H1 (cell line): Measurements from ENCODE around the gene NPAS4. TPM values are rescaled to one million over a fixed set of nuclear protein-coding genes. Genes with fewer than 3 reads are reported as not detected.

Experiments
- CTCF ChIA-PET: fragments of 300-600 bp; sonication (Branson Sonifier 250); formaldehyde crosslinking; loops from one replicate; lab custom pipeline; 2021; ENCODE audit not compliant: partially characterized antibody; lab: Charles Lee
- POLR2A ChIA-PET: fragments of 300-600 bp; sonication (Branson Sonifier 250); formaldehyde crosslinking; loops from one replicate; lab custom pipeline; 2021; ENCODE audit warnings: inconsistent platforms; ENCODE audit not compliant: partially characterized antibody; lab: Charles Lee
- DNase-seq, 2 experiments: peaks; one replicate each; pipeline versions ENCODE4 v3.0.0 to v3.0.0-alpha.2; 2010 to 2022; ENCODE audit warnings: low spot score in 2 of 2, low read depth in 1 of 2, mixed read lengths in 1 of 2
- FAIRE-seq: peaks from 2 replicates; lab custom pipeline; 2011; peaks lifted over from hg19 to GRCh38; lab: Jason Lieb, UNC
- H2AFZ ChIP-seq: 2 replicates; pipeline ENCODE4 v1.8.1; 2012; ENCODE audit warnings: low read length, inconsistent platforms
- H2AK5ac ChIP-seq: 2 replicates; pipeline ENCODE4 v1.6.1; 2013; ENCODE audit warnings: low read depth, low read length
- H2BK120ac ChIP-seq: replicated peaks from 2 replicates; pipeline ENCODE3; 2013; ENCODE audit warnings: low read depth, low read length, inconsistent platforms
- H2BK12ac ChIP-seq: 2 replicates; pipeline ENCODE4 v1.6.1; 2013; ENCODE audit warnings: low read depth, low read length
- H2BK15ac ChIP-seq: 2 replicates; pipeline ENCODE4 v1.6.1; 2013; ENCODE audit warnings: low read length
- H2BK20ac ChIP-seq: 2 replicates; pipeline ENCODE4 v1.6.1; 2013; ENCODE audit warnings: low read length
- H2BK5ac ChIP-seq: 2 replicates; pipeline ENCODE4 v1.6.1; 2013; ENCODE audit warnings: low read depth, low read length
- H3K14ac ChIP-seq: 2 replicates; pipeline ENCODE4 v1.6.1; 2013; ENCODE audit warnings: inconsistent platforms; ENCODE audit not compliant: insufficient read length
- H3K18ac ChIP-seq: 2 replicates; pipeline ENCODE4 v1.6.1; 2013; ENCODE audit warnings: low read length; ENCODE audit errors: extremely low read depth
- H3K23ac ChIP-seq: 2 replicates; pipeline ENCODE4 v1.6.1; 2013; ENCODE audit warnings: inconsistent platforms; ENCODE audit not compliant: insufficient read length
- H3K23me2 ChIP-seq: 2 replicates; pipeline ENCODE4 v1.6.1; 2013; ENCODE audit warnings: low read depth, low read length
- H3K27ac ChIP-seq: 2 replicates; pipeline ENCODE4 v1.6.1; 2011; ENCODE audit warnings: low read depth, low read length, inconsistent platforms
- H3K27me3 ChIP-seq, 4 experiments: replicated peaks in 1 of 4; 1 replicate in 1 of 4; 2 replicates in 3 of 4; pipeline versions ENCODE4 v1.6.1 to v1.8.1; 2011 to 2013; ENCODE audit warnings: low read length in 3 of 4, mild to moderate bottlenecking in 3 of 4, inconsistent platforms in 2 of 4, mixed read lengths in 2 of 4, moderate library complexity in 1 of 4; ENCODE audit not compliant: control insufficient read depth in 3 of 4, insufficient read depth in 3 of 4; ENCODE audit errors: extremely low read depth in 1 of 4
- H3K36me3 ChIP-seq, 4 experiments: 2 replicates each; pipeline versions ENCODE4 v1.6.1 to v1.8.1; 2011 to 2013; ENCODE audit warnings: mild to moderate bottlenecking in 4 of 4, low read length in 3 of 4, moderate library complexity in 2 of 4, control low read depth in 1 of 4, inconsistent platforms in 1 of 4; ENCODE audit not compliant: insufficient read depth in 4 of 4, control insufficient read depth in 2 of 4
- H3K4ac ChIP-seq: replicated peaks from 2 replicates; pipeline ENCODE3; 2013; ENCODE audit warnings: low read length, low read depth, mixed read lengths, inconsistent platforms; ENCODE audit not compliant: insufficient read length
- H3K4me1 ChIP-seq, 4 experiments: replicated peaks in 1 of 4; 1 replicate in 1 of 4; 2 replicates in 3 of 4; pipeline versions ENCODE4 v1.6.1 to v1.8.1; 2011 to 2013; ENCODE audit warnings: low read length in 3 of 4, inconsistent platforms in 2 of 4, mixed read lengths in 1 of 4; ENCODE audit not compliant: insufficient read depth in 4 of 4, control insufficient read depth in 3 of 4
- H3K4me2 ChIP-seq, 2 experiments: 2 replicates each; pipeline versions ENCODE4 v1.6.1 to v1.8.1; 2011 to 2013; ENCODE audit warnings: low read depth in 2 of 2, low read length in 2 of 2, control low read depth in 1 of 2, inconsistent platforms in 1 of 2, mild to moderate bottlenecking in 1 of 2; ENCODE audit not compliant: insufficient read depth in 1 of 2
- H3K4me3 ChIP-seq, 4 experiments: fragments of 200-600, 300-600 bp in 1 of 4; sonication (generic), shearing (Covaris generic), sonication (Bioruptor Twin) in 1 of 4; 2 replicates each; pipeline versions ENCODE4 v1.5.1 to v1.8.1; 2011 to 2016; ENCODE audit warnings: low read length in 4 of 4, low read depth in 3 of 4, control low read depth in 2 of 4, inconsistent platforms in 2 of 4, mild to moderate bottlenecking in 2 of 4, mixed read lengths in 1 of 4, moderate library complexity in 1 of 4; ENCODE audit not compliant: insufficient read depth in 2 of 4; ENCODE audit errors: extremely low read depth in 1 of 4
- H3K56ac ChIP-seq: replicated peaks from 2 replicates; pipeline ENCODE3; 2013; ENCODE audit warnings: low read depth, mild to moderate bottlenecking, mixed read lengths, low read length, inconsistent platforms; ENCODE audit not compliant: insufficient read length
- H3K79me1 ChIP-seq: 2 replicates; pipeline ENCODE4 v1.6.1; 2013; ENCODE audit warnings: low read depth, low read length, control low read depth
- H3K79me2 ChIP-seq, 2 experiments: 2 replicates each; pipeline versions ENCODE4 v1.6.1 to v1.8.1; 2012 to 2013; ENCODE audit warnings: low read length in 2 of 2, mild to moderate bottlenecking in 2 of 2, inconsistent platforms in 1 of 2; ENCODE audit not compliant: insufficient read depth in 2 of 2, control insufficient read depth in 1 of 2
- H3K9ac ChIP-seq, 4 experiments: replicated peaks in 1 of 4; 1 replicate in 1 of 4; 2 replicates in 3 of 4; pipeline versions ENCODE4 v1.6.1 to v1.8.1; 2011 to 2013; ENCODE audit warnings: low read depth in 3 of 4, low read length in 3 of 4, control low read depth in 2 of 4, mild to moderate bottlenecking in 2 of 4, moderate library complexity in 2 of 4, inconsistent platforms in 1 of 4; ENCODE audit errors: extremely low read depth in 1 of 4
- H3K9me3 ChIP-seq, 2 experiments: 2 replicates each; pipeline versions ENCODE4 v1.6.1 to v1.8.1; 2012 to 2013; ENCODE audit warnings: mild to moderate bottlenecking in 2 of 2, moderate library complexity in 2 of 2, control low read depth in 1 of 2, inconsistent platforms in 1 of 2, low read depth in 1 of 2, low read length in 1 of 2, mixed read lengths in 1 of 2; ENCODE audit not compliant: insufficient read depth in 2 of 2
- H4K20me1 ChIP-seq, 2 experiments: replicated peaks in 1 of 2; 2 replicates each; pipeline versions ENCODE3 to v1.8.1; 2011 to 2013; ENCODE audit warnings: inconsistent platforms in 2 of 2, low read length in 2 of 2, mild to moderate bottlenecking in 1 of 2; ENCODE audit not compliant: insufficient read depth in 2 of 2, control insufficient read depth in 1 of 2
- H4K5ac ChIP-seq: 2 replicates; pipeline ENCODE4 v1.6.1; 2013; ENCODE audit warnings: low read length, low read depth, mixed read lengths, inconsistent platforms; ENCODE audit not compliant: insufficient read length
- H4K8ac ChIP-seq: 2 replicates; pipeline ENCODE4 v1.8.0; 2013; ENCODE audit warnings: mild to moderate bottlenecking, moderate library complexity, low read length, inconsistent platforms; ENCODE audit not compliant: insufficient read depth; ENCODE audit errors: extremely low read depth
- H4K91ac ChIP-seq: replicated peaks from 2 replicates; pipeline ENCODE3; 2013; ENCODE audit warnings: low read length, mixed read lengths, inconsistent platforms; ENCODE audit not compliant: insufficient read length
- ATF2 ChIP-seq: IDR thresholded peaks from 2 replicates; pipeline ENCODE4 v1.6.1; 2012; ENCODE audit warnings: low read length, inconsistent platforms
- EGR1 ChIP-seq: IDR thresholded peaks from 2 replicates; pipeline ENCODE4 v1.6.1; 2011; ENCODE audit warnings: low read depth, low read length, borderline replicate concordance
- EP300 ChIP-seq, 2 experiments: IDR thresholded peaks; 1 replicate in 1 of 2; 2 replicates in 1 of 2; pipeline ENCODE4 v1.6.1; 2011 to 2012; ENCODE audit warnings: low read depth in 2 of 2, low read length in 2 of 2, mild to moderate bottlenecking in 2 of 2, borderline replicate concordance in 1 of 2, inconsistent platforms in 1 of 2, moderate library complexity in 1 of 2
- HDAC2 ChIP-seq, 2 experiments: fragments of 300-600 bp in 1 of 2; sonication (generic) in 1 of 2; IDR thresholded peaks; 2 replicates each; pipeline ENCODE4 v1.6.1; 2011 to 2012; ENCODE audit warnings: low read depth in 2 of 2, low read length in 2 of 2, mild to moderate bottlenecking in 2 of 2, moderate library complexity in 2 of 2, borderline replicate concordance in 1 of 2, inconsistent platforms in 1 of 2
- POLR2AphosphoS5 ChIP-seq: IDR thresholded peaks from 2 replicates; pipeline ENCODE4 v1.6.1; 2011; ENCODE audit warnings: low read depth, low read length
- POU5F1 ChIP-seq: IDR thresholded peaks from 2 replicates; pipeline ENCODE4 v1.6.1; 2011; ENCODE audit warnings: low read depth, mild to moderate bottlenecking, low read length, moderate library complexity
- RFX5 ChIP-seq: IDR thresholded peaks from 2 replicates; pipeline ENCODE4 v1.6.1; 2011; ENCODE audit warnings: low read depth, low read length, improper control_type of control experiment, borderline replicate concordance
- SUZ12 ChIP-seq: fragments of 200-600 bp; sonication (generic); IDR thresholded peaks from 2 replicates; pipeline ENCODE4 v1.6.1; 2012; ENCODE audit warnings: mild to moderate bottlenecking, inconsistent platforms, low read length, moderate library complexity, mixed read lengths
- TAF1 ChIP-seq: IDR thresholded peaks from 2 replicates; pipeline ENCODE4 v1.6.1; 2011; ENCODE audit warnings: mild to moderate bottlenecking, low read depth, low read length
- TCF12 ChIP-seq: IDR thresholded peaks from 2 replicates; pipeline ENCODE4 v1.6.1; 2011; ENCODE audit warnings: low read depth, mild to moderate bottlenecking, low read length
- ZNF274 ChIP-seq: IDR thresholded peaks from 2 replicates; pipeline ENCODE4 v1.7.0; 2012; ENCODE audit warnings: low read length, borderline replicate concordance; ENCODE audit errors: extremely low read depth
- WGBS, 2 experiments: shearing (Covaris generic) in 1 of 2; methylation state at CpG; one replicate each; pipeline versions ENCODE4 v1.1.6 to v1.1.7; 2013 to 2015; ENCODE audit warnings: low lambda C conversion rate in 2 of 2, mixed read lengths in 2 of 2, inconsistent platforms in 1 of 2, low coverage in 1 of 2, missing lambda C conversion rate in 1 of 2; ENCODE audit not compliant: insufficient replicate concordance in 2 of 2, insufficient coverage in 1 of 2, insufficient read length in 1 of 2; ENCODE audit errors: extremely low coverage in 1 of 2, missing lambda C conversion rate in 1 of 2; 5-methylcytosine and 5-hydroxymethylcytosine counted together
- polyA plus RNA-seq, 7 experiments: library from polyadenylated mRNA; depleted of rRNA in 3 of 7; stranded (reverse) in 5 of 7; unstranded in 2 of 7; fragments of >200 nt in 5 of 7; fragments of 200-250 nt in 2 of 7; gene quantifications; 1 replicate in 5 of 7; 2 replicates in 1 of 7; 4 replicates in 1 of 7; pipeline versions ENCODE4 v1.2.1 to v1.2.3, GENCODE V29; 2011 to 2013; ENCODE audit warnings: missing spikeins in 2 of 7, mixed read lengths in 2 of 7
- total RNA-seq: library from RNA; stranded (reverse); fragmentation: NEBNext Ultra II Directional; extraction: Animal tissue kit (Norgen Biotek cat#: 25700); gene quantifications from 2 replicates; pipeline ENCODE4 v1.2.1, GENCODE V29; 2021

The NPAS4 gene
- total and polyA plus RNA-seq, 2 of the 8 experiments (the other 6 are each of a cell fraction or from before 2014, with no cell fraction given): 0.73 to 0.99 TPM

GRCh38 chr11:66410191-66410590 is 10.6 kb upstream of the NPAS4 start:
- CTCF ChIA-PET: interaction anchor here (1.0 to 9.7 kb wide), 12 partner anchors 8 to 662 kb away, joined by 3 to 202 read pairs (median 7); partner anchors contain the start of genes MRPL11, NPAS4 and PELI3
- no peak overlapping the region for H3K27ac ChIP-seq
- TF ChIP-seq SUZ12 (no peak), POLR2AphosphoS5 (no peak), HDAC2 (IDR thresholded peaks at IDR 0.05; ENCODE audit: borderline replicate concordance in 1 of 2, low read depth in 2 of 2, low read length in 2 of 2) (no peak), RFX5 (no peak), POU5F1 (no peak), ATF2 (no peak), EGR1 (no peak), ZNF274 (no peak), EP300 (IDR thresholded peaks at IDR 0.05; ENCODE audit: borderline replicate concordance in 1 of 2, low read depth in 2 of 2, low read length in 2 of 2) (no peak), TAF1 (no peak), TCF12 (no peak)

More at GRCh38 chr11:66410191-66410590, 10.6 kb upstream of the NPAS4 start:
- POLR2A ChIA-PET: interaction anchor here (1.0 to 7.7 kb wide), 5 partner anchors 12 to 268 kb away, joined by 4 to 78 read pairs (median 10); partner anchors contain the start of genes DPP3, MRPL11, NPAS4 and RBM4B
- H4K20me1 ChIP-seq: no peaks in the 10 kb centered on the region
- H3K9me3 ChIP-seq: no peaks in the 10 kb centered on the region
- no peak overlapping the region; a peak in 1 of 4 replicates for H3K4me2 ChIP-seq
- H3K56ac ChIP-seq: no peak overlapping the region
- no peak overlapping the region for H3K14ac ChIP-seq
- no peak overlapping the region for H3K23ac ChIP-seq
- H3K79me1 ChIP-seq: no peaks in the 10 kb centered on the region
- H2BK12ac ChIP-seq: no peak overlapping the region
- DNase-seq: no peak
- H4K5ac ChIP-seq: no peak overlapping the region
- H4K8ac ChIP-seq: no peak overlapping the region
- H2BK20ac ChIP-seq: no peak overlapping the region
- no peak overlapping the region for H4K91ac ChIP-seq
- H2AK5ac ChIP-seq: no peak overlapping the region
- peaks cover 0 to 10% (median 2%) of the 10 kb centered on the region in 4 experiments; a peak in 3 of 7 replicates for H3K27me3 ChIP-seq
- no peak overlapping the region for H2BK120ac ChIP-seq
- 88% methylated on average over 12 of the region's 12 CpGs; no CpG with 5 or more reads in 1 of the 2 experiments for WGBS, 2 experiments
- no peak overlapping the region for H2BK5ac ChIP-seq
- no peak overlapping the region for H3K4me3 ChIP-seq
- FAIRE-seq: no peak
- no peak overlapping the region for H3K18ac ChIP-seq
- peaks cover 7 to 29% (median 23%) of the 10 kb centered on the region in 4 experiments for H3K4me1 ChIP-seq
- peaks cover 2% of the 10 kb centered on the region; the same call in 1 of the 2 replicates for H3K23me2 ChIP-seq
- no peak overlapping the region for H3K9ac ChIP-seq
- no peaks in the 10 kb centered on the region for H3K36me3 ChIP-seq
- H3K79me2 ChIP-seq: no peaks in the 10 kb centered on the region
- H2AFZ ChIP-seq: no peak overlapping the region
- H3K4ac ChIP-seq: no peak overlapping the region
- H2BK15ac ChIP-seq: 0 out of 2 replicates have a peak overlapping the region, but pooled peaks have one; percentile 18
